MM.1S (cell line): ENCODE data around the gene RGSL1.

Experiments used
- EZH2 ChIP-seq: fragments of 300-600 bp; sonication (generic); optimal IDR thresholded peaks from 2 replicates; pipeline ENCODE3; 2017; ENCODE audit warnings: low read depth, mild to moderate bottlenecking, antibody characterized with exemption, low read length, mixed read lengths
- TF ChIP-seq, protein P1 (sequence below): fragments of 300-600 bp; sonication (generic); IDR thresholded peaks from 2 replicates; pipeline ENCODE4 v1.5.1; 2016; ENCODE audit warnings: antibody characterized with exemption, low read length, mixed read lengths

DNA sequence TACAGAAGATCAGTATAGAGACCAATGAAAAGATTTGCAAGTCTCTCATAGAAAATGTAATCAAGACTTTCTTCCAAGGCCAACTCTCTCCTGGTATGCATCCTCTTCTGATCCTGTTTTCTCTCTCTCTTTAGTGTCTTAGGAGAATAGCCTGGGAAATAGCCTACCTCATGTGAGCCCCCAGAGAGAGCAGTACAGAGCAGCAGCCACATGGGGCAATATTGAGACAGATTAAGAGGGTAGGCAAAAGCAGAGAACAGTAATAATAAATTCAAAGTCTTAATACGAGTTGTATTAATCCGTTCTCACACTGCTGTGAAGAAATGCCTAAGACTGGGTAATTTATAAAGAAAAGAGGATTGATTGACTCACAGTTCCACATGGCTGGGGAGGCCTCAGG, 77.7 kb downstream of the RGSL1 start:
- TF ChIP-seq, protein P1, sequence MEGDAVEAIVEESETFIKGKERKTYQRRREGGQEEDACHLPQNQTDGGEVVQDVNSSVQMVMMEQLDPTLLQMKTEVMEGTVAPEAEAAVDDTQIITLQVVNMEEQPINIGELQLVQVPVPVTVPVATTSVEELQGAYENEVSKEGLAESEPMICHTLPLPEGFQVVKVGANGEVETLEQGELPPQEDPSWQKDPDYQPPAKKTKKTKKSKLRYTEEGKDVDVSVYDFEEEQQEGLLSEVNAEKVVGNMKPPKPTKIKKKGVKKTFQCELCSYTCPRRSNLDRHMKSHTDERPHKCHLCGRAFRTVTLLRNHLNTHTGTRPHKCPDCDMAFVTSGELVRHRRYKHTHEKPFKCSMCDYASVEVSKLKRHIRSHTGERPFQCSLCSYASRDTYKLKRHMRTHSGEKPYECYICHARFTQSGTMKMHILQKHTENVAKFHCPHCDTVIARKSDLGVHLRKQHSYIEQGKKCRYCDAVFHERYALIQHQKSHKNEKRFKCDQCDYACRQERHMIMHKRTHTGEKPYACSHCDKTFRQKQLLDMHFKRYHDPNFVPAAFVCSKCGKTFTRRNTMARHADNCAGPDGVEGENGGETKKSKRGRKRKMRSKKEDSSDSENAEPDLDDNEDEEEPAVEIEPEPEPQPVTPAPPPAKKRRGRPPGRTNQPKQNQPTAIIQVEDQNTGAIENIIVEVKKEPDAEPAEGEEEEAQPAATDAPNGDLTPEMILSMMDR: peak; percentile 38
- no peak for TF ChIP-seq EZH2
